ENCODE data around the gene NCOR2.
A peak's percentile ranks its signal among the peaks of the same experiment; 100 is the strongest.

The NCOR2 gene

DNA sequence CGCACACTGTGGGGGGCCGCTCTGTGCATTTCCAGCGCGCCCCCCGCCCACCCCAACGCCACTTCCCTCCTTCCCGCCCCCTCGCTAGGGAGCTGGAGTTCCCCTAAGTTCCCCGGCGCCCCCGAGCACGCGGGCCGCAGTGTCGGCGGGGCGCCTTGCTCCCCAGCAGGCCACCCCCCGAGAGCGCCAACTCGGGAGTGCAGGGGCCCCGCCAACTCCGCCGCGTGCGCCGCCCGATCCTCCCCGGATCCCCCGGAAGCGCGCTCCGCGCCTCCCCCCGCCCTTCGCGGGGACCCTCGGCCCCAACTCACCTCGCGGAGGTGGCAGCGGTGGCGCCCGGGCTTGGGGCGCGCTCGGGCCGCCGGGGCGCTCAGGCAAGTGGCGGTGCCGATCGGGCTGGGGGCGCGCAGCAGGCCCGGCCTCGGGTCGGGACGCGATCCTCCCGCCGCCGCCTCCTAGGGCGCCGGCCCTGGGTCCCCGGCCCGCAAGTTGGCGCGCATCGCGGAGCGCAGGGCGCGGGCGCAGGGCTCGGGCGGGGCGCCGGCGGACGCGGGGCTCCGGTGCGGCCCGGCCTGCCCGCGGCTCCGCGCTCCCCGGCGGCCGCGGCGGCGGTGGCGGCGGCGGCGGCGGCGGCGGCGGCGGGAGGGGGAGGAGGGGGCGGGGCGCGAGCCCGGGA, at the start of gene NCOR2:
Gene NCOR2 (minus strand): TSS at position 616 of the 676 bp plus-strand sequence. CDS start 72,361 bp downstream, outside the sequence.
- DNase-seq: peak; percentile 25

DNA sequence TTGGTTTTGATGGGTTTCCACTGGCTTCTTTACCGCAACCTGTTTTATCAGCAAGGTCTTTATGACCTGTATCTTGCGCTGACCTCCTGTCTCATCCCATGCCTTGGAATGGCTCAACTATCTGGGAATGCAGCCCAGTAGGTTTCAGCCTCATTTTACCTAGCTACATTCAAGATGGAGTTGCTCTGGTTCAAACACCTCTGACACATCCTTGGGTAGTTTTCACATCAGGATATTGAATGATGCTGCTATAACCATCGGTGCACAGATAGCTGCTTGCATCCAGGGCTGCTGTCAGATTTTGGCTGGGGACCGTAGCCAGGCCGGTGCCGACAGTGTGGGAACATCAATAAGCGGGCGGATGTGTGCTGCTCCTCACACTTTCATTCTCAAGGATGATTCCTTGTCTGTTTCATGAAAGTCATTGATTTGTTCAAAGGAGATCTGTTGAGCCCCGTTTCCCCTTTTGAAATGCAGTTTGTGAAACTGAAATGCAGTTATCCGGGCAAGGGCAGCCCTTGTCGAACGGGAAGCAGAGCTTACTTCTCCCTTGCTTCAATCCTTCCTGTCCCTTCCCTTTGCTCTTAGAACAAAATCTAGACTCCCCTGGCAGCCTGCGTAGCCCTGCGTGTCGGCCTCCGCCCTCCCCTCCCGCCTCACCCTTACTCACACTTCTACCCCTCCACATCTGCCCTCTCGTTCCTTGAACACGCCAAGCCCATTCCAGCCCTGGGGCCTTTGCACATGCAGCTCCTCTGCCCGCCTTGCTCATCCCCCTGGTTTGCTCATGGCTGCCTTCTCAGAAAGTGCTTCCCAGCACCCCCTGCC, 49.2 kb upstream of the NCOR2 start:
- DNase-seq: no peak

DNA sequence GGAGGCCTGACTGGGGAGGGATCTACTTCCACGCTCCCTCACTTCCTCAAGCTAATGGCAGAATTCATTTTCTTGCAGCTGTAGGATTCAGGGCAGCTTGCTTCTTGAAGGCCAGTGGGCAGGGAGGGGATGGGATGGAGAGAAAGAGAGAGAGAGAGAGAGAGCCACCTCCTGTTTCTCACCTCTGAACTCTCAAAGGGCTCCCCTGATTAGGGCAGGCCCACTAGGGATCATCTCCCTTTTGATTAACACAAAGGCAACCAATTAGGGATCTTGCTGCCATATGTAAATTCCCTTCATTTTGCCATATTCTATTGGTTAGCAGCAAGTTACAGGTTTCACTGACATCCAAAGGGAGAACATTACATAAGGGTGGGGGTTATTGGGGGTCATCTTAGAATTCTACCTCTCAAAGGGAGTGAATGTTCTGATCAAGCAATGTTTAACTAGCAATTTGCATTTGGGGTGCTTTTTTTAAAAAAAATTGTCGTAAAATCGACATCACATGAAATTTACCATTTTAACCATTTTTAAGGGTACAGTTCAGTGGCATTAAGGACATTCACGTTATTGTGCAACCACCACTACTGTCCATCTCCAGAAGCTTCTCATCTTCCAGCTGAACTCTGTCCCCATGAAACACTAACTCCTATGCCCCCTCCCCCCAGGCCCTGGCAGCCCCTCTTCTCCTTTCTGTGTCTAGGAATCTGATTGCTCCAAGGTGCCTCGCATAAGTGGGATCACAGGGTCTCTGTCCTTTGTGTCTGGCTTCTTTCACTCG, 47.3 kb upstream of the NCOR2 start:
- DNase-seq: no peak

DNA sequence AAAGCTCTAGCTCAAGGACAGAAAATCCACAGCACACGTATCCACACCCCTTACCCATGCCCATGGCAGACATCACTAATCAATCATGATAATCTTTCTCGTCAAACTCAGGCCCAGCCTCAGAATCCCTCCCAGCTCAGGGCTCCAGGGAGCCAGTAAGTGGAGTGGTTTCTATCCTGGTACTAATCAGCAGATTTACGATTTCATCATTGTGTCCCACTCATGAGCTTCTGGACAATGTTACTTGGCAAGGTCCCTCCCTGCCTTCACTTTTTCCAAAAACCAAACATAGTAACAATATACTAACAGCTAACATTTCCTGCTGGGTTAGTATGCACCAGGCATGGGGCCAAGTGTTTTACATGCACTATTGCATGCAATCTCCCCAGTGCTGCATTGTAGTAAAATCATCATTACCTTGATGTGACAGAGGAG, 45.8 kb upstream of the NCOR2 start:
- no peak for DNase-seq

DNA sequence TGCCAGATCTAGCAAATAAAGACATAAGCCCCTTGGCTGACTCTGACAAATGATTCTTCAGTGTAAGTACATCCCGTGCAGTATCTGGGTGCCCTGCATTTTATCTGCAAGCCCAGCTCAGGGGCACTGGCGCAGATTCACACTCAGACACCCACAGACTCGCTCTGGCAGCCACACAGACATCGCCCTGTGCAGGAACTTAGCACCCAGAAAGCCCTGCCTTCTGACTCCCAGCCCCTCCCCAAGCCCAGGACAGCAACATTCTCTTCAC, 44.9 kb upstream of the NCOR2 start:
- no peak for DNase-seq

DNA sequence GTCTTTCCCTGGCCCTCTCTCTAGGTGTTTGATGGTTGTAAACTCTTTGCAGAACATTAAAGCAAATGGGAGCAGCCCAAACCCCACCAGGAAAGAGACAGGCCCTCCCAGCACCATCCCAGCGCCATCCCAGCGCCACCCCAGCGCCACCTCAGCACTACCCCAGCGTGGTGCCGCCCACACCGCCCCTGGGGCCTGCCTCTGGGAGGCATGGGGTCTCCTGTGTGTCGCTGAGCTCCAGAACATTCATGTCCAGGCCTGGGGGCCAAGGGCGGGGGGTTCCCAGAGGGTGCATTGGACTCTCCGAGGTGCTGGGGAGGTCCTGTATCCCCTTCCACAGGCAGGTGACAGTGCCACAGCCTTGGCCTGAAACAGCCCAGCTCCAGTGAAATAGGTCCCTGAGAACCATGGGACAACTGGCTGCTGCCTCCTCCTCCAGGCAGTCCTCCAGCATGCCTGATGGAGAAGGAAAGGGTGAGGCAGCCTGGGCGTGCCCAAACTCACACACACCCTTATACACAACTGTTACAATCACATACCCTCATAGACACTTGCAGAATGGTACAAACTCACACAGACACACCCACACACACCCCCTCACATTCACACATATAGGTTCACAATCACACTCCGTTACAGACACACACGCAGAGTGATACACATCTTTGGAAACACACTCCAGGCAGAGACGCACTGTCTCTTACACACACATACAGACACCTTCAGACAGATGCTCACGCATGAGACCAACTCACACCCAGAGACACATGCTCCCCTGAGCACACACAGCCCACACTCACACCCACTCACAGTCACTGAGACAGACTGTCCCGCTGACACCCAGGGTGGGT, 44.4 kb upstream of the NCOR2 start:
- no peak for DNase-seq

DNA sequence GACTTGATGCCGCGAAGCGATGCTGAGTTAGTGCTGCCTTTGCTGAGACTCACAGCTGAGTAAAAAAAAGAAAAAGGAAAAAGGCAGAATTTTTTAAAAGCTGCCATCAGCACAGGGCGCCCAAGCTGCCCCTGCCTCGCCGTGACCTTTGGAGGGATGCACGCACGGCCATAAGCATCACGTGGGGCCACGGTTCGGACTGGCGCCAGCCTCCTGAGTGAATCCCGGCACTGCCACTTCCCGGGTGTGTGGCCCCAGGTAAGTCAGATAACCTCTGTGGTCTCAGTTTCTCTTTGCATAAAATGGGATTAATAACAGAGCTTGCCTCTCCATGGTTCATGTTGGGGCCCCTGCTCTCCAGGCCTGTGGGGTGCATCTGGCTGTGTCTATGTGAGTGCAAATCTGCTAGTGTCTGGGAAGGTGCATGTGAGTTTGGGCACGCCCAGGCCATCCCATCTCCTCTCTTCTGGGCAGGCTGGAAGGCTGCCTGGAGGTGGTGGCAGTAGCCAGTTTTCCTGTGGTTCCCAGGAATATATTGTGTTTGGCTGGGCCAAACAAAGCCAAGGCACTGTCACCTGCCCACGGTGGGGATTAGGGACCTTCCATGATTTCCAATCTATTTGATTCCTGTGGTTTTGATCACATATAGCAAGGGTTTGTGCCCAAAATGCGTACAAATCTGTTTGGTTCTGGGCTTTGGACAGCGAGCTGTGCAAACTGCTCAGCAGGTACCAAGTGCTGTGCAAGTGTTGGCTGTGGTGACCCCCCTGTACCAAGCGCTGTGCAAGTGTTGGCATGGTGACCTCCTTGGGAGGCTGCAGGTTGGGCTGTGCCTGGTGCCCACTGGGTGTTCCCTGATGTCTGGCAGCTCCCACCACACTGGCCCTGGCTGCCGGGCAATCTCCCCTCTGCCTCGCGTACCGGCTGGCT, 43.5 kb upstream of the NCOR2 start:
- no peak for DNase-seq

DNA sequence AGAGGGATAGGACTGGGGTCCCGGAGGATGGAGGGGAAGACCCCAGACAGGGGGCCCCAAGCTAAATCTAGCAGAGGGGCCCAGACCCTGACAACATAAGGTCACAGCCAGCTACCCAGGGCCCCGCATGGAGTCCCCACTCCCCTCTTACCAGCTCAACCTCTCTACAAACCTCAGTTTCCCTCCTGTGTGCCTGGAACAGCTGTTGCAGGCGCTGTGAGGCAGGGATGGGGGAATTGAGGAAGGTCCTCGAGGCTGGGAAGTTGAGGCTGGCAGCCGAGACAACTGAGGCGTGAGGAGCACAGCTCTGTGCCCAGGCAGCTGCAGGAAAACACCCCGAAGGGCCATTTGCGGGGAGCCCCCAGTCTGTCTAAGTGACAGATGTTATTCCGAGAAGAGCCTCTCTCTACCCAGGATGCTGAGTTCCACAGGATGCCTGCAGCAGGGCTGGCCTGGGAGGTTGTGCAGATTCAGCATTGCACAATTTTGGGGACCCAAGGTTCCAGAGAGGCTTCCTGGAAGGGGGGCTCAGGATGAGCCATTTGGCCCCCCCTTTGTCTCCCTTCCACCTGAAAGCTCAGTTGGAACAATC, 42.7 kb upstream of the NCOR2 start:
- DNase-seq: no peak

DNA sequence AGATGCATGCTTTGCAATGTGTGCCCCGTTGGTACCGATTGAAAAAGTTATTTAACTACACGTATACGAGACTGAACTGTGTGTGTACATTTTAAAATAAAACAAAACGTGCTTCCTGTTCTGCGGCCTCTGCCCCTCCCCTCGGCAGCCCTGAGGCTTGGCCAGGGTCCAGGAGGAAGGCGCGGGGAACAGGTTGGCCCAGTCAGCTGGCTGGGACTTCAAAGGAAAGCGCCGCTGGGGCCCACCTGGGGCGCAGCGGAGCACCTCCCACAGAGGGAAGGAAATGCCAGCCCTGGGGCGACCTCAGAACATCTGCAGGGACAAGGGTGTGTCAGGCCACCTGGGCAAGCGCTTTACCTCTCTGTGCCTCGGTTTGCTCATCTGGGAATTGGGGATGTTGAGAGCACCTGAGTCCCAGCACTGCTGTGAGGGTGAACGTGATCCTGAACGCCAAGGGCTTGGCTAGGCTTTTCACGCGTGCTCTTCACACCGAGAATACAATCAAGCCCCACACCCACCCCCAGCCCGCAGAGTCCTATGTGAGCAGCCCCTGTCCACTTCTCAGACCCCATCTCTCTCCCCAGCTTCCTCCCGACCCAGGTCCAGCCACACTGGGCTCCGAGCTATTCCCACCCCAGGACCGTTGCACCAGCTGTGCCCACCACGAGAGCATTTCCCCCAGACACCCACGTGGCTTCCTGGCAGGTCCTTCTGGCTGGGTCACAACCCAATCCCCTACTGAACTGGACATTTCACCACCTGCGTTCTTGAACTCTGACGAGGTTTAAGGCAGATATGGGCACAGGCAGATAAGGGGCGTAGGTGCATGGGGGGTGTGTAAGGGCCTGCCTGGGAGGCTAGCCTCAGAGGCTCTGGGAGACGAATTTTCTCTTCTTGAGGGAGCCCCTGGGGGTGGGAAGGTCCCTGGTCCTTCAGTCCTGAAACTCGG, 41.9 kb upstream of the NCOR2 start:
- peak; percentile 85 for DNase-seq

DNA sequence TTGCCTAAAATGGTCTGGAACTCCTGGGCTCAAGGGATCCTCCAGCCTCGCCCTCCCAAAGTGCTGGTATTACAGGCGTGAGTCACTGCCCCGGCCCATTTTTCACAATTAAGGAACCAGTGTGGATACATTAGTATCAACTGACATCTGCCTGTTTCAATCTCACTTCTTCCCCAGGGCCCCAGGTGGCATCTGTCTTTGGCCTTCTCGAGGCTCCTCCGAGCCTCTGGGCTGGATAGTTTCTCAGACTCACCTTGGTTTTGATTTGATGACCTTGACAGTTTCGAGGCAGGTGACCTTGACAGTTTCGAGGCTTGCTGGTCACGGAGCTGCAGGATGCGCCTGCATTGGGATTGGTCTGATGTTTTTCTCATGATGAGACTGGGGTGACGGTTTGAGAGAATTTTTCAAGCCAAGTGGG, 41.0 kb upstream of the NCOR2 start:
- no peak for DNase-seq

DNA sequence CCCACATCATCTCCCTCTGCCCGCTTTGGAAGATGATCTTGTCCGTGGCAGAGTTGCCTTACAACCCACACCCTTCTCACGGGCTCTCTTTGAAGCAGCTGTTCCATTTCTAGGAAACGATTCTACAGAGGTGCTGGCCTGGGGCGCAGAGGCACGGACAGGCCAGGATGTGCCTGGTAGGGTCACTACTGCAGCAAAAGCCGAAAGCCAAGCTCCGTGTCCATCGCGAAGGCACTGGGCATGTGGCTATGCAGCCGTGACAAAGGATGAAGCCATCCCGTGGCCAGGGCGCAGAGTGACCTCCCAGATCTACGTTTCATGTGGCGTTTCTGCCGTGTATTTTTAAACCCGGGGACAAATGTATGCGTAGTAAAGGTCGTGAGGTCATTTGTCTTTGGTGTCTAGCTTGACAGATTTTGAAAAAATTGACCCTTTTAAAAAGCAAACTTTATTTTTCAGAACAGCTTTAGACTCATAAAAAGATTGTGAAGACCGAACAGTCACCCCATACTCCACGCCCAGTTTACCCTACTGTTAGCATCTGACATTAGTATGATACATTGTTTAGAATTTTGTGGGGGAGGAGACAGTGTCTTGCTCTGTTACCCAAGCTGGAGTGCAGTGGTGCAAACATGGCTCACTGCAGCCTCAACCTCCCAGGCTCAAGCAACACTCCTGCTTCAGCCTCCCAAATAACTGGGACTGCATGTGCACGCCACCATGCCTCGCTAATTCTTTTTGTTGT, 40.4 kb upstream of the NCOR2 start:
- DNase-seq: no peak

DNA sequence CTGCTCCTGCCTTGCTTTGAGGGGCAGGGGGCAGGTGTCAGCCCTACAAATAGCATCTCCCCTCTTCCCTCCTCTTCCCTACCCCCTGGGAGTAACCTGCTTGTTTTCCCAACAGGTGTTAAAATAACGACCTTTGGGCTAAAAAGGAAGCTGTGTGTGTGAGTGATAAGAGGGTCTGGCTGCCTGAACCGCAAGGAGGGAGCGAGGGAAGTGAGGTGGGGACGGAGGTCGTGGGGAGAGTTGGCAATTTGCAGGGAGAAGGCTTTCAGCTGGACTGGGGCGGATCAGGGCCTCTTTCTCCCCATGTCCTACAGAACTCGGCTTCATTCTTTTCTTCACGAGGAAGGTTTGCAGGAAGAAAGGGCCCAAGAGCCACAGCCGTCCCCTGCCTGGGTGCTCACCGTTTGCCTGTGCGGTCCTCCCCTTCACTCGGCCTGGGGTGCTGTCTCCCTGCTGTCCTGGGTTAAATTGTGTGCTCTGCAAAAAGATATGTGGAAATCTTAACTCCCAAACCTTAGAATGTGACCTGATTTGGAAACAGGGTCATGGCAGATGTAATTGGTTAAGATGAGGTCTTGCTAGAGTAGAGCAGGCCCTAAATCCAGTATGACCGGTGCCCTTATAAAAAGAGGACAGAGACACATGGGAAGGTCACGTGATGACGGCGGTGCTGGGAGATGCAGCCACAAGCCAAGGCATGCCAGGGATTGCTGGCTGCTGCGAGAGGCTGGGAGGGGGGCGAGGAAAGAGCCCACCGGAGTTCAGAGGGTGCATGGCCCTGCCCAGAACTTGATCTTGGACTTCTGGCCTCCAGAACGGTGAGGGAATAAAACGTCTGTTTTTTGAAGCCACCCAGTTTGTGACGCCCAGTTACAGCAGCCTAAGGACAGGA, 38.7 kb upstream of the NCOR2 start:
- DNase-seq: no peak

DNA sequence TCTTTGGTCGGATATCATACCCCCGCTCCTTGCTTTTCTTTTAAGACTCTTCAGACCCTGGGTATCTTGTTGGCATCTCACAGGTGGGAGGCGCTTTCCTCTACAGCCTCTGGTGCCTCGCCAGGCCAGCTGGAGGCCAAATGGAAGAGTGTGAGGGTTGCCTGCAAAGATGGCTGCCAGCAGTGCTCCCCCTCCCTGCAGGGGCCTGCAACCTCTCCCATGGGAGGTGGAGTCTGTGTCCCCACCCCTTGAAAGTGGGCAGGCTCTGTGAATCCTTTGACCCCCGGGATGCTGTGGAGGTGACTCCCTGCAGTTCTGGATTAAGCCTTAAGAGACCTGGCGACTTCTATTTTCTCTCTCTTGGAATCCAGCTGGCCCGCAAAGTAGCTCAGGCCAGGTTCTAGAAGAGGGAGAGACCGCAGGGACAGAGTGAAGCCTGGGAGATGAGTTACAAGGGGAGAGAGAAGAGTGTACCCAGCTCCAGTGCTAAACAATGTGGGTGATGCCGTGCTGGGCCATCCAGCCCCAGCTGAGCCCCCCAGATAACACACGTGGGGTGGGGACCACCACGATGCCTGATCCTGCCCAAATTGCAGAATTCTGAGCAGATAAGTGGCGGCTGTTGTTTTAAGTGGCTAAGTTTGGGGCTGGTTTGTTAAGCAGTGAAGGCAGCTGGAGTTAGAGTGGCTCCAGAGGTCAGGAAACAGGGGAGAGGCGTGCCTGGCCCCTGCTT, 37.9 kb upstream of the NCOR2 start:
- DNase-seq: no peak

DNA sequence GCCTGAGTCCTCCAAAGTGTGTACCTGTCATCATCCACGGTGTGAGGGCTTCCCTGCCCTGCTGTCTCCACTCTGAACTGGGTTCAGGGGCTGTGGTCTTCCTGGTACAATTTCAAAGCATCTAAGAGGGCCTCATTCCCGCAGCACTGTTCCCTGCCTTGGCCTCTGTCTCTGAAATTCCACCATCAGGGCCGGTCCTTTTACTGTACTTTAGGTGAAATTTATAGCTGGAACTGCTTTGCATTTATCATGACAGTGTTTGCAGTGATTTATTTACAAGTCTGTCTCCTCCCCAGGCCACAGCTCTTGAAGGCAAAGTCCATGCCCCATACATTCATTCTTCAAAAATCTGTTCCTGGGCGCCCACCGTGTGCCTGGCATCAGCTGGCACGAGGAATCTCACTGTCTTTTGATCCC, 36.9 kb upstream of the NCOR2 start:
- DNase-seq: no peak

DNA sequence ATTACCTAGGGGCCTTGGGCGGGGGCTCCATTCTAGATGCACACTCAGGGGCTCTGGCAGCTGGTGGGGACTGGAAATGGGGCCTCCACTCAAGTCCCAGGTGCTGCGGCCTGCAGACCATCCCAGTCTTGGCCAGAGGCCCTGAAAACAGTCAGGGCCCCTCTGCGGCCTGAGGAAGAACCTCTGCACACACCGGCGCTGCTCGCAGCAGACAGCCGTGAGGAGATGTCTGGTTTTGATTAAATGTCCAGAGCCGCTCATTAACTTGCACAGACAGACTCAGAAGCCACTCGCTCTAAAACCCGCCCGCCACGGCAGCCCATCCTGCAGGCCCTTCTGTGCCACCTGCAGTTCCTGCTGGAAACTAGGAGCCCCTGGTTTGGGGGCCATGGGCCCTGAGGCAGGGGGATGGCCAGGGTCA, 36.4 kb upstream of the NCOR2 start:
- DNase-seq: no peak

DNA sequence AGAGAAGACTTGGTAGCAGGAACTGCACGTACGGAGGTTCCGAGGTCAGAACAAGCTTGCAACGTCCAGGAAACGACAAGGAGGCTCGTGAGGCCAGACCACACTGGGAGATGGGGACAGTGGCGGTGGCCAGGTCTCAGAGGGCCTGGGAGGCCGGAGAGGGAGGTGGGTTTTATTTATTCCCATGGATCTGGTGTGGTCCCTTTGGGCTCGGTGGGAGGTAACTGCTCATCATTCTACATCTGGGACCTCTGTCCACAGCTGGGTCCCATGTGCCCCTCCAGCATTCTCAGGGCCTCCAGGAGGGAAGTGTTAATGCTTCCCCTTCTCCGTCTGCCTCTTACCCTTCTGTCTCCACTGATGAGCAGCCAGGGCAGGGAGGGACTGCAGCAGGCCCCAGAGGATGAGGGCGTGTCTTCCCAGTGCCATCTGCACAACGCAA, 35.7 kb upstream of the NCOR2 start:
- no peak for DNase-seq

DNA sequence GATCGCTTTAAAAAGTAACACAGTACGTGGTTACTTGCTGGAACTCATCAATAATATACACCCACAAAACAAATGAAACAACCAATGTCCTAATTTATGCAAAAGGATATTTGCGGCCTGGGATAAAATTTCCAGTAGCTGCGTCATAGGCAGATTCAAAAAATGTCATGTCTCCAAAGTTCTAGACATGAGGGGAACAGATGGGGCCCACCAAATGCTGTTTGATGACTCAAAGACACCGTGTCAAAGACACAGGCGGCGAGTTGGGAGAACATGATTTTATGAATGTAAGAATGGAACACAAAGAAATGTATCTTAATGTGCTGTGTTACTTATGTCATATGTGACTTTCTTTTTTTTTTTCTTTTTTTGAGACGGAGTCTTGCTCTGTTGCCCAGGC, 34.3 kb upstream of the NCOR2 start:
- no peak for DNase-seq
